Neural progenitor cell (in vitro differentiated cells): ENCODE results near the gene SLC4A5. TPM values are rescaled to one million over a fixed set of nuclear protein-coding genes. Genes with fewer than 3 reads are reported as not detected.
A peak's percentile ranks its signal among the peaks of the same experiment; 100 is the strongest.

Source experiments
- DNase-seq: peaks from one replicate; pipeline ENCODE4 v3.0.0-alpha.2; 2016; ENCODE audit warnings: low spot score
- H2AFZ ChIP-seq: fragments of 200-600 bp; sonication (generic); replicated peaks from 2 replicates; pipeline ENCODE4 v1.6.1; 2016; ENCODE audit warnings: antibody characterized with exemption
- H3F3A ChIP-seq: fragments of 200-600 bp; sonication (generic); 2 replicates; pipeline ENCODE4 v1.6.1; 2016; ENCODE audit warnings: antibody characterized with exemption, low read depth
- H3K27ac ChIP-seq: fragments of 200-600 bp; sonication (generic); 2 replicates; pipeline ENCODE4 v1.5.1; 2016; ENCODE audit warnings: mild to moderate bottlenecking
- H3K27me3 ChIP-seq: fragments of 200-600 bp; sonication (generic); 2 replicates; pipeline ENCODE4 v1.6.1; 2016; ENCODE audit warnings: mild to moderate bottlenecking, moderate library complexity
- H3K36me3 ChIP-seq: fragments of 200-600 bp; sonication (generic); 2 replicates; pipeline ENCODE4 v1.5.1; 2016
- H3K4me1 ChIP-seq: fragments of 200-600 bp; sonication (generic); 2 replicates; pipeline ENCODE4 v1.6.1; 2016; ENCODE audit warnings: mixed run types
- H3K4me2 ChIP-seq: fragments of 200-600 bp; sonication (generic); 2 replicates; pipeline ENCODE4 v1.6.1; 2016
- H3K4me3 ChIP-seq: fragments of 200-600 bp; sonication (generic); 2 replicates; pipeline ENCODE4 v1.5.1; 2016
- H3K79me2 ChIP-seq: fragments of 200-600 bp; sonication (generic); 2 replicates; pipeline ENCODE4 v1.6.1; 2016; ENCODE audit warnings: low read depth
- H3K9ac ChIP-seq: fragments of 200-600 bp; sonication (generic); 2 replicates; pipeline ENCODE4 v1.6.1; 2016
- H3K9me3 ChIP-seq: fragments of 200-600 bp; sonication (generic); 2 replicates; pipeline ENCODE4 v1.5.1; 2016; ENCODE audit warnings: low read depth
- H4K20me1 ChIP-seq: fragments of 200-600 bp; sonication (generic); 2 replicates; pipeline ENCODE4 v1.6.1; 2016; ENCODE audit warnings: low read depth
- H3K27ac Mint-ChIP-seq: 3 replicates; pipeline ENCODE4 v1.8.0; 2021; ENCODE audit warnings: mixed read lengths
- H3K27me3 Mint-ChIP-seq: 2 replicates; pipeline ENCODE4 v1.8.0; 2022; ENCODE audit warnings: low read depth, mild to moderate bottlenecking, inconsistent platforms, moderate library complexity, mixed read lengths; ENCODE audit not compliant: insufficient read depth
- H3K36me3 Mint-ChIP-seq: 3 replicates; pipeline ENCODE4 v1.8.0; 2021; ENCODE audit warnings: mixed read lengths
- H3K4me1 Mint-ChIP-seq: 3 replicates; pipeline ENCODE4 v1.8.0; 2021; ENCODE audit warnings: mixed read lengths
- H3K4me3 Mint-ChIP-seq: 3 replicates; pipeline ENCODE4 v1.8.0; 2021; ENCODE audit warnings: mild to moderate bottlenecking, moderate library complexity, mixed read lengths
- H3K9me3 Mint-ChIP-seq: 3 replicates; pipeline ENCODE4 v1.8.0; 2020; ENCODE audit warnings: mixed read lengths
- CTCF ChIP-seq: fragments of 200-600 bp; sonication (generic); IDR thresholded peaks from 2 replicates; pipeline ENCODE4 v1.5.1; 2017; ENCODE audit warnings: antibody characterized with exemption, mild to moderate bottlenecking
- EZH2 ChIP-seq: fragments of 200-600 bp; sonication (generic); IDR thresholded peaks from 2 replicates; pipeline ENCODE4 v1.6.1; 2017; ENCODE audit warnings: antibody characterized with exemption, mild to moderate bottlenecking, moderate library complexity
- EZH2phosphoT487 ChIP-seq: fragments of 200-600 bp; sonication (generic); IDR thresholded peaks from 2 replicates; pipeline ENCODE4 v1.6.1; 2017; ENCODE audit warnings: antibody characterized with exemption
- total RNA-seq: library from RNA; depleted of rRNA; stranded (reverse); fragments of >200 nt; gene quantifications from 2 replicates; pipeline ENCODE4 v1.2.3, GENCODE V29; 2015; ENCODE audit warnings: low replicate concordance

Gene SLC4A5
- total RNA-seq, 1 donor from 2014 or later: 2.0 TPM

DNA sequence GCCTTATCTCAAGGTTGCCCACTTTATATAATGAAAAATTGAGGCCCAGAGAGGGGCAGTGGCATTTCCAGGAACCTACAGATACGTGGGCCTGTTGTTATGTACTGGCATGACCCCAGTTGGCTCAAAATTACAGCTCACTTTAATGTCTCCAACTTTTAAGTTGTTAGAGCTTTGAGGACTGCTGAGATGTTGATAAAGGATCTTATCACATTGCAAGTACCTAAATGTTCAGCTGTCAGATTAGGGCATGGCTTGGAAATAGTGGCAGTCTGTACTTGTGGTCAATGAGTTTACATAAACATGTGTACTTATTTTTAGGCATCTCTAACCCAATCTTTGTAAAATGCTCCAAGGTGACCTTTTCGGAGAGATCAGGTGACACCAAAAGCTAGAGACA lies 14.6 kb downstream of the SLC4A5 start:
- Mint-ChIP-seq H3K9me3 (no peaks in the 10 kb centered on the region), H3K4me3 (no peak overlapping the region), H3K27ac (no peak overlapping the region), H3K4me1 (peaks cover 17% of the 10 kb centered on the region), H3K36me3 (no peaks in the 10 kb centered on the region), H3K27me3 (no peaks in the 10 kb centered on the region)
- H3K27ac ChIP-seq: no peak overlapping the region
- DNase-seq: no peak
- no peaks in the 10 kb centered on the region for H3K36me3 ChIP-seq
- no peaks in the 10 kb centered on the region for H3K79me2 ChIP-seq
- H3K27me3 ChIP-seq: no peaks in the 10 kb centered on the region
- no peak for TF ChIP-seq EZH2phosphoT487
- no peak for TF ChIP-seq CTCF
- TF ChIP-seq EZH2: no peak
- peaks cover 13% of the 10 kb centered on the region for H3K4me1 ChIP-seq
- H3K4me3 ChIP-seq: no peak overlapping the region
- no peaks in the 10 kb centered on the region for H3K9me3 ChIP-seq
- H2AFZ ChIP-seq: no peak overlapping the region
- no peak overlapping the region for H3K9ac ChIP-seq
- no peaks in the 10 kb centered on the region for H3F3A ChIP-seq
- no peaks in the 10 kb centered on the region for H4K20me1 ChIP-seq
- no peak overlapping the region for H3K4me2 ChIP-seq

DNA sequence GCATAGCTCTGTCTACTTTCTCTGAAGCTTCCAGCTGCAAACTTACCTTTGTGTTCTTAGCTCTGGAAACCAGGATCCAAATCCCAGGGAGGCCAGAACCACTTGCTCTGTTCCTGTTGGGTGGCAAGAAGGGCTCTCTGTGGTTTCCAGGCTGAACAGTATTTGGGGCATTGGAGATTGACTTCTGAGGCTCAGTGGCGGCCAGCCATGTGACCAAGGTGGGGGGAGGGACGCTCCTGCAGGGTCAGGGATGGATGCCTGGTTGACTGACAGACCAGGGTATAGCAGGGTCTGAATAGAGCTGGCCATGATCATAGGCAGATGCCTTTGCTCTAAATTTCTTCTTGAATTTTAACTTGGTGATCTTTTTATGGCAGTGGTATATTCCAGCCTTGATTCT lies 15.1 kb downstream of the SLC4A5 start:
- Mint-ChIP-seq H3K4me1 (peaks cover 17% of the 10 kb centered on the region), H3K9me3 (no peaks in the 10 kb centered on the region), H3K36me3 (no peaks in the 10 kb centered on the region), H3K4me3 (no peak overlapping the region), H3K27me3 (no peaks in the 10 kb centered on the region), H3K27ac (no peak overlapping the region)
- H3F3A ChIP-seq: no peaks in the 10 kb centered on the region
- H3K4me2 ChIP-seq: no peak overlapping the region
- H4K20me1 ChIP-seq: no peaks in the 10 kb centered on the region
- peak; percentile 56 for DNase-seq
- no peaks in the 10 kb centered on the region for H3K27me3 ChIP-seq
- H3K27ac ChIP-seq: no peak overlapping the region
- no peak overlapping the region for H2AFZ ChIP-seq
- no peaks in the 10 kb centered on the region for H3K9me3 ChIP-seq
- H3K4me1 ChIP-seq: peaks cover 13% of the 10 kb centered on the region
- H3K79me2 ChIP-seq: no peaks in the 10 kb centered on the region
- no peak overlapping the region for H3K9ac ChIP-seq
- H3K4me3 ChIP-seq: no peak overlapping the region
- TF ChIP-seq EZH2phosphoT487 (no peak), EZH2 (no peak), CTCF (no peak)
- no peaks in the 10 kb centered on the region for H3K36me3 ChIP-seq

- Histone ChIP-seq H3K4me3 (no peak overlapping the region), H3F3A (no peaks in the 10 kb centered on the region), H3K4me2 (peak overlapping the region; percentile 5), H3K27me3 (no peaks in the 10 kb centered on the region), H3K4me1 (peaks cover 13% of the 10 kb centered on the region), H3K79me2 (no peaks in the 10 kb centered on the region), H3K9me3 (no peaks in the 10 kb centered on the region), H3K27ac (no peak overlapping the region), H2AFZ (no peak overlapping the region), H3K9ac (no peak overlapping the region), H4K20me1 (no peaks in the 10 kb centered on the region), H3K36me3 (no peaks in the 10 kb centered on the region)
- H3K9me3 Mint-ChIP-seq: no peaks in the 10 kb centered on the region
- H3K27me3 Mint-ChIP-seq: no peaks in the 10 kb centered on the region
- TF ChIP-seq EZH2 (no peak), CTCF (no peak), EZH2phosphoT487 (no peak)
- no peaks in the 10 kb centered on the region for H3K36me3 Mint-ChIP-seq
- H3K4me1 Mint-ChIP-seq: peaks cover 17% of the 10 kb centered on the region
- no peak overlapping the region for H3K4me3 Mint-ChIP-seq
- H3K27ac Mint-ChIP-seq: no peak overlapping the region
- DNase-seq: no peak
Measured at GRCh38 chr2:74327627-74328026, 15.6 kb downstream of the SLC4A5 start.
